Stimulated activated CD4-positive, alpha-beta T cell treated with anti-CD3 and anti-CD28 coated beads, TNF-alpha, amount 100 ng/mL, for 1 hour (primary cell): Measurements from ENCODE around the gene HOXB2.

Experiments used
- DNase-seq, 3 donors: peaks; one replicate each; pipeline ENCODE4 v3.0.0-alpha.2; 2020; ENCODE audit warnings: low read depth in 3 of 3, low spot score in 1 of 3

Gene HOXB2

DNA sequence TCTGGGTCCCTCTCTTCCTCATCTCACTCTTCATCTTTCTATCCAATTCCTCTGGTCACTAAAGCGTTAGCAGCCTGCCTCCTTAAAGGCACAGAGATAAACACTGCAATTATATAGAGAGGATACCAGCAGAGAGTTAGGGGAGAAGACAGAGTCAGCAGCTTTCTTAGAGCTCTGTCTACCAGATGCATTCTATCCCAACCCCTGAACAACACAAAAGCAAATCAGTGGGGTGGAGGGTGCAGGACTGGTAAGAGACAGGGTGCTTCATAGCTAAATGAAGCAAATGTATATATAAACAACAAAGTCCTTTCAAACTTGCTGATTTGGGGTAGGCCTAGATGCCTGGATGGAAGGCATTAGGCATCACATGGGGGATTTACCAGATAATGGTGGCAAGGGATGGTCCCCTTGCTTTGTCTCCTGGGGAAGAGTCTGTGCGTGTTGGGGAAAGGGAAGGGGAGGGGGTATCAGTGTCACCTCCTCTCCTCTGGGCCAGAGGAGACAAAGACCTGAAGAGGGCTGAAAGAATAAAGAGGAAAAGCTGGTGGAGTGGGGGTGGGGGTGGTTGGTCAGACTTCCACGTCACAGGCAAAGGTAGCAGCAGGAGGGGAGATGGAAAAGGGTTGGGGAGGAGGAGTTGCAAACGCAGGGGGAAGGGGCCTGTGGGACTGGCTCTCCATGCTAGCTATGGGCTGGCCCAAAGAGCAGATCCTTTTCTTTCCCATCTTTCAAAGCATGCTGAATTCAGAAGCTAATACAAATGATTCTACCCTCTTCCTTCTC, 21.2 kb upstream of the HOXB2 start:
- no peak for DNase-seq

DNA sequence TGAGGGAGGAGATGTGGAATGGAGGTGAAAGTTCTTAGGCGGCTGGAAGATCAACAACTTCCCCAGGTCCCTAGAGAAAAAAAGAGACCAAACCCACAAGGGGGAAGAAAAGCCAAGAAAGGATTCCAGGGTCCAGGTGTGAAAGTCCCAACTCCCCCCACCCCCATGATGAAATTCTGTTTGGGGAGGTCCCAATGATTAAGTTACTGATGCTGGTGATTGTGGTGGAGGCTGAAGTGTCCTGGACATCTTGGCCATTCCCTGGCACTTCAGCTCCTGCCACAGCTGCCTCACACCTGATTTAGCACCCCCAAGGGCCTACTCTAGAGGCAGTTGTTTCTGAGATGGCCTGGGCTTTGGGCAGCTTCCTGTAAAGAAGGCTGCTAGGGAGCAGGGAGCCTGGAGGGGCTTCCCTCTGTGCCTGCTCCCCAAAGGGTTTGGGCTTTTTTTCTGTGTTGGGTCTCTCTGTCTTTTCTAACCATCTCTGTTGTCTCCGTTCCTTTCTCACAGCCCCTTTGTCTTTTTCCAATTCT, 20.2 kb upstream of the HOXB2 start:
- DNase-seq, result no peak

DNA sequence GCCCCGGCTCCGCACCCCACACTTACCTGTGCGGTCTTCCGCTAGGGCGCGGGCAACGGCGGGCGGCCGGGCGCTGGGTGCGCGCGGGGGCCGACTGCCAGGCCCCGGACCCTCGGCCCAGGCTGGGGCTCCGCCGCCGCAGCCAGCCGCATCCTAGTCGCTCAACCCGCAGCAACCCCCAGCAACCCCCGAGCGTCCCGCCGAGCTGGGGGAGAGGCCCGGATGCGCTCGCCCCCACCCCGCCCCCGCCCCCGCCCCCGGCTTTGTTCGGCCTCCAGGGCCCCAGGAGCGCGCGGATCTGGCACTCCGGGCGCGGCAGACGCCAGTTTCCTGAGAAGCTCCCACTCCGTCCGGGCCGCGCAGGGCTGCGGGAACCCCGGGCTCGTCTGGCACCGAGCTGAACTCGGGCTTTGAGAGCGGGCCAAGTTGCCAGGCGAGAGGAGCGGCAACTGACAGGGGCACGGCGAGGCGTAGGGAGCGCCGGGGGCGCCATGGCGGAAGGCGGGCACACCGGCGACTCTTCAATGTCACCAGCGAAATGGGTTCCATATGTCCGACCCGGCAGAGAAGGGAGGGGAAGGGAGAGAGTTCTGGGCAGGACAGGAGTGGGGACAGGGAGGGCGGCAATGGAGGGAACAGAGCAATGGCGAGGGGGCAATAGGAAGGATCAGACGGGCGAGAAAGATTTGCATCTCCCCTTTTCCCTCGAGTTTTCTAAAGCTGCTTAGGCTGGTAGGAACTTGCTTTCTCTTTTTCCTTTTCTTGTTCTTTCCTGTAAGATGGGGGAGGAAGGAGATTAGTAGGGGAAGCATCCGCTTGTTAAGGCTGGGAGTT, 19.5 kb upstream of the HOXB2 start:
- DNase-seq, result no peak

DNA sequence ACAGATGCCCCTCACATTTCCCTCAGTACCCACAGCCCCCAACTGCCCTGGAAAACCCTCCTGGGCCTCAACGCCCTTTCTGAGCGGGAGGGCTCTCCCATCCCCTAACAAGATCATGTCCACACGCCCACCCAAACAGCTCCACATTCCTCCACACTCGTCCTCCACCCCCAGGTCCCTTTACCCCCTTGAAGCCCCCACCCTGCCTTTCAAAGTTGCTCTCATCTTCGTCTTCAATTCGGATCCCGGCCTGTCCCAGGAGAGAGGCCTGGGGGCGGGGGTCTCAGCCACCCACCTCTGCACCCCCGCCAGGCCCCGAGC, 18.9 kb upstream of the HOXB2 start:
- DNase-seq, result no peak

DNA sequence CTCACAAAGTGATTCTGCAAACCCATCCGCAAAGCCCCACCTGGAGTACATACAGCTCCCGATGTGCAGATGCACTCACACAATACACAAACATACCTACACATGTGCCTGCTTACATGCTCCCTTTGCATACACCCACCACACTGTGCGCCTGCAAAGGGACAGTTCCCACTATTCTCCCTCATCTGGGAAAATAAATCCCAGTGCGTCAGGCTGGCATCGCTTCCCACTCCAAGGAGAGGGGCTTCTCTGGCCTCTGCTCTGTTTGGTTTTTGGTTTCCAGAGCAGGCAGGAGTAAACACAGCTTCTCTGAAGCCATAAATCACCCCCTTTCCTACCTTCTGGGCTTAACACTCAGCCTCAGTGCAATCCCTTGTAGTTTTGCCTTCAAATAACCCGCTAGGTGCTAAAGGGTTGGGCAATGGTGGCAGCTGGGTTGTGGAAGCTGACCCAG, 18.5 kb upstream of the HOXB2 start:
- no peak for DNase-seq

DNA sequence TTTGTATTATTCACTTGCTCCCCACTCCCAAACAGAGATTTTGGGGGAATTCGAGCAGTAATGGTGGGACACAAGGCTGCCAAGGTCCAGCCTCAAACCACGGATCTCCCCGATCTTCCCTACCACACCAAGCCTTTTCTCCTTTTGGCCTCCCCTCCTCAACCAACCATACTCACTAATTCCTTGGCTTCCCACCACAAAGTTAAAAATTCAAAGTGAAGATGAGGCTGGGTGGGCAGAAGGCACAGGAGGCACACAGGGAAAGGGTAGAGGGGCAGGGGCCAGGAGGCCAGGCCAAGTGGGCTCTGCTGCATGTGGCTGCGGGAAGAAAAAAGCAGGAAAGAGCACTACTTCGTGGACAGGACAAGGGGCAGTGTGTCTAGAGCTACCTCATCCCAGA, 18.0 kb upstream of the HOXB2 start:
- no peak for DNase-seq

DNA sequence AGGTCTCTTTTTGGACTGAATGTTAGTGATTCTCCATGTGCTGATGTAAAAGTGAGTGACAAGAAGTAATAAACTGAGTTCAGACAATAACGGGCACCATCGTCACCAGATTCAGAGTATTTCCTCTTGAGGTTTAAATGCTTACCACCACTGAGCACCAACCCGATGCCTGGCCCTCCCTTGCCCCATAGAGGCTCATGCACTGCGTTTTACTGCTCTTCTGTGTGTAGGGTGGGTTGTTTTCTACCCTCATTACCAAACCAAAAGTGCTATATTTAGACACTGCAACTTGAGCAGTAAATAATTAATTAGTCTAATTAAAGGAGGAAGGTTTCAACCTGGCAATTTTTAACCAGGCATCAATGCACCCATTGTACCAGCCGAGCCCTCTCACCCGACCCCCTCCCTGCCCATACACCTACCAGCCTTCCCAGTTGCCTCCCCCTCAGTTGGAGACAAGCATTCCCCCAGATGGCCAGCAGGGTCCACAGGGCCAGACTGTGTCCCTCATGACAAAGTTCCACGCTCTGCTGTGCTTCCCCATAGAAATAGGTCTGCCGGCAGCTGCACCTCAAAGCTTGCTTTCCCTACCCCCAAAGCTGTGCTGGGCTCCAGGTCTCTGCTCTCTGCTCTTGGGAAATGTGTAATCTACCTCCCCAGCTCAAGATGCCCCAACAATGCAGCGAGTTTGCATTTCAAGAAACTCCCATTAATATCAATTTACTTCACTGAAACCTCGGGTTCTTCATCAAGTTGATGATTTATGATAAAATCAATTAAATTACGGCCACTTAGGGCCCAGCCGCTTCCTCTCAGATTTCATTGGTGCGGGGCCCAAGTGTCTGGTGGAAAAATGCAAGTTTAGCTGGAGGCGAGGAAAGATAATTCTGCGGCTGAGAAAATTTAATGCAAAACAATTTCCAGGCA, 17.2 kb upstream of the HOXB2 start:
- no peak for DNase-seq

DNA sequence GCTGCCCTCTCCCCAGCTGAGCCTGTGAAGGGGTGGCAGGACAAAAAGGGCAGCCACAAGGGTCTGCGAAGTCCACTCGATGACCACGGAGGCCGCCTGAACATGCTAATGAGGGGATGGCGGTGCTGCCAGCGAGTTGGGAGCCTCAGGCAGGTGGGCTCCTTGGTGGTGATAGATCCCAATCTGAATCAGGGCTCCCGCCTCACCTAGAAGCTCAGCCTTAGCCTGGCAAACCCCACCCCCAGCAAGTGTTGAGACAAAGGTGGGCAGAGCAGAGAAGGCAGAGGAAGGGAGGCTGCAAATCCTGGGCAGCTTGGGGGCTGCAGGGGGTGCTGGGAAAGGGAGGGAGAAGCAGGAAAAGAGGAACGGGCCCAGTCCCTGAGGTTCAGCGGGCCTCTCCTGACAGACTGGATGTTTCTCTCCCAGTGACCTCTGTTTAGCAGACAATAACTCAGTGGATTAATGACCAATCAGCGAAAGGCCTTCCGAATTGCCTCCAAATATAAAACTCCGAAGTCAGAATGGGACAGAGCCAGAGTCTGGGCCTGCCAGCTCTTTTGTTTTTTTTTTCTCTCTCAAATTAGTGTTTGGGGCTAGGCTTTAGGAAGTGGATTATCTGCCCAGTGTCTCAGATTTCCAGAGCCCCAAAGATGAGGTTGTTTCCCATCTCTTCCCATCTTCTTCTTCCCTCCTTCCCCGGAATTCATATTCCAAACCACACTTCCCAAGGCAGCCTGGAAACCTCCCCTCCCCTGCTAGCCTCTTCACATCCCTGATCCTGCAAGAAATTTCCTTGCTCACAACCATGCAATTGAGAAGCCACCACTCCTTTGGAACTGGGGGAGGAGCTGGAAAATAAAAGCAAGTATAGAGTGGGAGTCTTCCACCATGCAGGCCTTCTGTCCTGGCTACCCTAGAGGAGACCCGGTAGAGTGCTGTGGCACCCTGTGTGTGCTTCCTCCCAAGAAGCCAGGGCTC, 15.2 kb upstream of the HOXB2 start:
- no peak for DNase-seq

DNA sequence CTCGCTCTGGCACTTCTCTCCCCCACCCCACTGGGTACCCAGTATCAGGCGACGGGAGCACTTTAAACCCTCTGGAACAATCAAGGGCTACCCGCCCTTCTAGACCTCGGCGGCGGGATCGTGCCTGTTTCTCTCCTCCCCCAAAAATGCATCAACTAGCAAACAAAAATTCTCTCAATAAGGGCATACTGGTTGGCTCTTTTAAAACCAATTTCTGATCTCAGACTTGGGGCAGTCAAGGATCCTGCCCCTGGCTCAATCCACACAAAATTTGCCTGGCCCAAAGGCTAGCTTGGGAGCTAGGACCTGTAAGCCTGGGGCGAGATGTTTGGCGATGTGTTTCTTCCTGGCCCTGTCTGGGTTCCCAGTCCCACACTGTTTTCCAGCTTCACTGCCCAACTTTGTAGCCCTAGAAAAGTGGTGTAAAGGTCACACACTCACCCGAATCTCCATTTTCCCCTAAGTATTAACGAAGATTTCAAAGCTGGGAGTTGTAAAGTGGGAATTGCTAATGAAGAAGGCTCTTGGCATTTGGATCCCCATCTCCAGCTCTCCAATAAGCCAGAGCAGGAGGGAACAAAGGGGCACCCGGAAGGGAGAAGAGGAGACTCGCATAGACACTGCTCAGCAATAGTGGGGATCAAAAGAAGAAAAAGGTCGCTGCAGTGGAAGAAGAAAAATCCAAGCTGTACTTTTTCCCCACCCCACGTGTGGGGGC, 14.4 kb upstream of the HOXB2 start:
- no peak for DNase-seq

DNA sequence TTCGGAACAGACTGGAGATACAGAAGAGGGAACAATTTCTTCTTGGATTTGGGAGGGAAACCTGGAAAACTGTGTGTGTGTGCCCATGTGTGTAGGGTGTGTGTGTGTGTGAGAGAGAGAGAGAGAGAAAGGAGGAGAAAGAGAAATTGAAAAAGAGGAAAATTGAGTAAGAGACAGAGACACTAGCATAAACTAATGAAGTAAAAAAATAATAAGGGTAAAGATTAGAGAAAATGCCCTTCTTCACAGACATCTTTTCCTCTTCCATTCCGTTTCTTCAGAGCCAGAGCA, 13.9 kb upstream of the HOXB2 start:
- no peak for DNase-seq

DNA sequence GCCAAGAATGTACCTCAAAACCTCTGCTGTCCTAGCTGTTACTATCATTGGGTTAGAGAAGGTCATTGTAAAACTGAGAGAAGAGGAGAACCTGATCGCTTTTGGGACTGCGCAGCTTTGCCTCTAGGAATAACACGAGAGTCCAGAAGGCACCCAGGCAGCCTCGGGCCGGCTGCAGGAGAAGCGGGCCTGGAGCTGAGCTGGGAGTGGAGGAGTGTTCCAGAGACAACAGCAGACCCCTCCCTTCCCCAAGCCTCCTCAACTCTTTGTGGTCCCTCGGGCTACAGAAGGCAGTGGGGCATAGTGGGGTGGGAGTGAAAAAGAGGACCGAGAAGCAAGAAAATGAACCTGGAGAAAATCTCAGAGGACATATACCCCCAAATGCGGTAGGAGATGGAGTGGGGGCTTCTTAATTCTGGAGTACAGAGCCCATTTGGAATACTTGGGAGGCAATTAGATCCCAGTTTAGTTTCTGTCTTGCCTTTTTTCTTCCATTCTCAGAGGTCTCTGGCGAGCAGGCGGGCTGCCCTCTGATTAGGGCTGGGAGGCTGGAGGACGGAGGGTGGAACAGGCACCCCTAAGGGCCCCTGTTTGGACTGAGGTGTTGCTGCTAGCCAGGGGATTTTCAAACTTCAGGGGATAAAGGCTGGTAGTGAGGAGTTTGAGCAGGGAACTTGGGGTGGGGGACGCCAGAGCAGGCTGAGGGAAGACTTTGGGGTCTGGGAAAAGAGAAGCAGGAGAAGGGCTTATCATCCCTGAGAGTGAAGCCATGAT, 13.3 kb upstream of the HOXB2 start:
- DNase-seq, result no peak

DNA sequence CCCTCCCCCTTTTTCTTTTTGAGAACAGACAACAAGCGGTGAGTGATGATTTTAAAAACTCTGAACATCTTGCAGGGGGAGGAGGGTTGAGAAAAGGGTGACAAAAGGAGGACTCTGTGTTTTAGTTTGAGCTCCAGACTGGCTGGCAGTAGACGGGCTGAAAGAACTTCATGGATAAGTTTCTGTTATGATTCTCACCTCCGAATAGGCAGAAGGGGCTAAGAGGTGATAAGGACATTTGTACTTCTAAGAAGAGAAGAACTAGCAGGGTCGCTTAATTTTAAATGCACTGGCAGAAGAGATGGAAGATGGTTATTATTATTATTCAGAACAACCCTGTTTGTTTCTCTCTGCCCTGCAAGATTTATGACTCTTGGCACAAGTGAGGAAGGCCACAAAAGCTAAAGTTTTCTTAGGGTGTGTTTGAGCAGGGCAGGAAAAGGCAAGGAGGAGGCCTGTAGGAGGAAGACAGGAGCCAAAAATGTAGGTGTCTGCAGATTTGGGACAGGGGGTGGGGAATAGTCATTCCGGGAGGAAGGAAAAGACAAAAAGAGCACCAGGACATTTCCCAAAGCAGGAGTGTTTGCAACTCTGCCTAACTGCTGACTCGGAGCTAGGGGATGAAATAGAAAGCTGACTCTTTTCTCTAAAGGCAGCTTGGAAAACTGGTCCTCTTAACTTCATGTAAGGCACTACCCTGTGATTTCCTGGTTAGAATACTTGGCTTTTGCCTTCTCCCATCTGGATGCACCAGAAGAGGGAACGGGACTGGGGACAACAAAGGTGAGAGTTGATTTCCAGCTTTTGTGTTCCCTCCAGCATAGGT, 11.9 kb upstream of the HOXB2 start:
- DNase-seq, result no peak

DNA sequence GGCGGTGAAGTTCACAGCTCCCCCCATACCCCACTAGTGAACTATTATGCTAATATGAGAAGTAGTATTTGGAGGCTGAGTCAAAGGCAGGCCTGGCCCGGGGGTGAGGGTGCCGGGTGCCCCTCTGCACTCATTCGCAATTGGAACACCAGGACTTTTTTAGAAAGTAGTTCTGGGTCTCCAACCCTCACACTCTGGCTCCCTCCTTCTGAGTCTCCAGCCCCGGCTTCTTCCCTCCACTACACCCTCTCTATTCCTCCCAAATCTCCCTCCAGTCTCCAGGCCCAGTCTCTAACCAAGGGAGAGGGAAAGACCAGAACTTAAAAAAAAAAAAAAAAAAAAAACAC, 11.3 kb upstream of the HOXB2 start:
- DNase-seq, result no peak

DNA sequence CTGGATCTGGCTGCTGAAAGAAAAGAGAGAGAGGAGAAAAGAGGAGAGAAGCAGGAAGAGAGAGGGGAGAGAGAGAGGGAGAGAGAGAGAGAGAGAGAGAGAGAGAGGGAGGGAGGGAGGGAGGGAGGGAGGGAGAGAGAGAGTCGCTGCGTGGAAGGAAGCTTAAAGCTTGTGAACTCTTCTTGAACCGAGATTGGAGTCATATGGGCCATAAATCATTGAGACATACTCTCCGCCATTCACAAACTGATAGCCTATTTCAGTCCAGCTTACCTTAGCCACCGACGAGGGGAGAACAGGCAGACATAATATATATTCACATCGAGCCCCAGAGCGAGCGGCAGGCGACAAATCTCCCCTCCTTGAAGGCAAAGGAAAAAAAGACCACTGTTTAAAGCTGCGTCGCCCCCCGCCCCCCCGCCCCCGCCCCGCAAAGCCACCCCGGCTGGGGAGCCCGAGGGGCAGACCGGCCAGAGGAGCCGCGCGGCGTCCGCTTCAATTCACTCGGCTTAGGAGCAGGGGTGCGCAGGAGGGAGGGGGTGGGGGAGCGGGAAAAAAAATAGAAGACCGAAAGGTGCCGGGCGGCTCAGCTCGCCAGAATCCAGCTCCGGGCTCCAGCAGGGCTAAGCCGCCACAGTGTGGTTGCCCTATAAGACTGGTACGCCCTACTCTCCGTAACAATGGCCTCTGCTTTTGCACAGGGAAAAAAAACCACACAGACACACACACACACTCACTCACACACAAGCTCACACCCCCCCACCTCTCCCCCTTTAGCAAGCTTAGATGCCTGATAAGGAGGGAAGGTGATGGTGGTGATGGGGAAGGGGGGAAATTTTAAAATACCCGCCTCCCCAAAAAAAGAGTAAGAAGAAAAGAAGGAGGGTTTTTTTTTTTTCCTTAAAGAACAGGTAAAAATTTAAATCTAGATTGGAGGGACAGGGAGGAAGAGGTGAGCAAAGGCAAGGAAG, 10.6 kb upstream of the HOXB2 start:
- DNase-seq, result no peak

DNA sequence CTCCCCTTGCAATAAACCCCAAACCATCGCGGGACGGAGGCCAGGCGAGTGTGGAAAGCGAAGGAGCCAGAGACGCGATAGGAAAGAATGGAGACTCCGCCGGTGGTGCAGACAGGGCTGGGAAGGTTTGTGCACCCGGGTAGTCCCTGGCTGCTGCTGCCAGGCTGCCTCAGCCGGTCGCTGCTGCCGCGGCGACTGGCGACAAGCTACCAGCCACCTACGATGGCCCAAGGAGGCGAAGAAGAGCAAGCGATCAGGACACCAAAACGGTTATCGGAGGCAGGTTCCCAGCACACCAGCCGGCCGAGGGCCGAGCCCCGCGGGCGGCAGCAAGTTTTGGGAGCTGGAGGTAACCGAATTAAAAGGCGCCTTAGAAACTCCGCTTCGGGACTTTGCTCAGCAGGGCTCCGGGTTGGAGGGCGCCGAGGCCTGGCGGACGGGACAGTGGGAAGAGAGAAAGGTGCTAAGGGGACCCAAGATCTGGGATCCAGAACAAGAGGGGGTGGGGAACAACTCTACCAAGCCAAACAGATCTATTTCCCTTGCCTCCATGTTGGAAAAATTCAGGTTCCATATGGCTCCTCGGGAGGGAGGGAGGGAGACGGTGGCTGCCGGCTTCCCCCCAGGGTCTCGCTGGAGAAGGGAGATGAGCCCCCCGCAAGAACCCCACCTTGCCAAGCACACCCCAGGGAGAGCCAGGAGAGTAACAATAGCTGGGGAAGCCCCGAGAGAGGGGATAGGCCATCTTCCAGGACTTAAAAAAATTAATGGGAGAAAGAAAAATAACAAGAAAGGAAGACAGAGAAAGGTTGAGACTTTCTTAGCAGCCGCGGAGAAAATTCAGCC, 9.7 kb upstream of the HOXB2 start:
- DNase-seq, result no peak

DNA sequence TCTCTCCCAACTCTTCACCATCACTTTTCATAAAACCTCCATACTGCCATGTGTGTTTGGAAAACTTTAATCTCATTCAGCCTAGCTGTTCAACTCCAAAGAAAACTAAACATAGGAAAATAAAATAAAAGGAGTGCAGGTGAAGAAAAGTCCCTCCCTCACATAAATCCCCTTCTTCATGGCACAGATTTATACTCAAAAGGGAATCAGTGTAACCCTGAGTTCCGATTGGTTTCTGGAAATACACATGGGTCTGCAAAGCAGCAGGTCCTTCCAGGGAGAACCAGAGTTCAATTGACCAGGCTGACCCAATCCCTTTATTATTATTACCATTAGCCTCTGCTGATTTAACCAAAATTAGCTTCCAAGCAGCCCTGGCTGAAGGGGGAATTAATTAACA, 8.9 kb upstream of the HOXB2 start:
- DNase-seq, result no peak
